ENCODE data around the gene ARHGAP40. TPM values are rescaled to one million over a fixed set of nuclear protein-coding genes. Genes with fewer than 3 reads are reported as not detected.

Gene ARHGAP40
- total RNA-seq, 2 donors from 2014 or later = not detected

DNA sequence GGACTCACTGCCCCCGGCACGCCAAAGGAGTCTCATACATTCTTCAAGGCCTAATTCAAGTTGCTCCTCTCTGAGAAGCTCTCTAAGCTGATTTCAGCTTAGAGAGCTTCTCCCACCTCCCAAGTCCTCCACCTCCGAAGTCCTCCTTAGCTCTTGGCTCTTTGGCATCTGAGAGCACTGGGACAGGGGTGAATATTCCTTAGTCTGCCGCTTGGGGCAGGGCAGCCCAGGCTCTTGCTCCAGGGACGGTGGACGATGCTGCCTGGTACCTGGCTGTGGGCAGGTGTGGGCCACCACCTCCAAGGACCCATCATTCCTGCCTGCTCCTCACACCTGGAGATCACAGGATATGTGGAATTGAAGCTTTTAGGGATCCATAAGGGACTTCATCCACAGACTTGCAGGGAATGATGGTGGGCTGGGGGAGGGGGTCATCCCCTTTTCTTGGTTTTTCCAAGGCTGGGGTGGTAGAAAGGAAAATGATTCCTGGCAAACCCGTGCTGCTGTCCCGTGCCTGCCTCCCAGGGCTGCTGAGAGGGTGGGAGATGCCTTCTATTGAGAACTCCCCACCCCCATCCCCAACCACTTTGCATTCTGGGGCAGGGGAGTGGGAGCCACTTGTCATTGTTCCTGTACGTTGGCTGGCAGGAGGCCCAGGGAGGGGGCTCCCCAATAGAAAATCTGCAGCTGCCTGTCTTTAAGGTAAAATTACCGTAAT is 57.4 kb downstream of the ARHGAP40 start:
- DNase-seq (peak; percentile 24 to 46 (median 36)), ATAC-seq (no peak)
- intact Hi-C loops (cut with DNase I) = no loop called here
- Histone ChIP-seq H3K27me3 (peaks cover 0 to 7% of the 10 kb centered on the region in 2 donors), H3K36me3 (replicated peaks in 1 of 2; ENCODE audit: insufficient read depth in 1 of 2, low read depth in 2 of 2) (no peaks in the 10 kb centered on the region), H3K4me3 (no peak overlapping the region), H3K27ac (no peak overlapping the region), H3K4me1 (no peaks in the 10 kb centered on the region), H3K9me3 (no peaks in the 10 kb centered on the region)
- WGBS, 2 donors = 8 to 11% methylated on average over 7 to 10 of the region's 10 CpGs
- TF ChIP-seq POLR2A (IDR thresholded peaks at IDR 0.05) = no peak
- TF ChIP-seq, protein P1, sequence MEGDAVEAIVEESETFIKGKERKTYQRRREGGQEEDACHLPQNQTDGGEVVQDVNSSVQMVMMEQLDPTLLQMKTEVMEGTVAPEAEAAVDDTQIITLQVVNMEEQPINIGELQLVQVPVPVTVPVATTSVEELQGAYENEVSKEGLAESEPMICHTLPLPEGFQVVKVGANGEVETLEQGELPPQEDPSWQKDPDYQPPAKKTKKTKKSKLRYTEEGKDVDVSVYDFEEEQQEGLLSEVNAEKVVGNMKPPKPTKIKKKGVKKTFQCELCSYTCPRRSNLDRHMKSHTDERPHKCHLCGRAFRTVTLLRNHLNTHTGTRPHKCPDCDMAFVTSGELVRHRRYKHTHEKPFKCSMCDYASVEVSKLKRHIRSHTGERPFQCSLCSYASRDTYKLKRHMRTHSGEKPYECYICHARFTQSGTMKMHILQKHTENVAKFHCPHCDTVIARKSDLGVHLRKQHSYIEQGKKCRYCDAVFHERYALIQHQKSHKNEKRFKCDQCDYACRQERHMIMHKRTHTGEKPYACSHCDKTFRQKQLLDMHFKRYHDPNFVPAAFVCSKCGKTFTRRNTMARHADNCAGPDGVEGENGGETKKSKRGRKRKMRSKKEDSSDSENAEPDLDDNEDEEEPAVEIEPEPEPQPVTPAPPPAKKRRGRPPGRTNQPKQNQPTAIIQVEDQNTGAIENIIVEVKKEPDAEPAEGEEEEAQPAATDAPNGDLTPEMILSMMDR (IDR thresholded peaks at IDR 0.05) = peak; percentile 26 to 62 (median 52)

DNA sequence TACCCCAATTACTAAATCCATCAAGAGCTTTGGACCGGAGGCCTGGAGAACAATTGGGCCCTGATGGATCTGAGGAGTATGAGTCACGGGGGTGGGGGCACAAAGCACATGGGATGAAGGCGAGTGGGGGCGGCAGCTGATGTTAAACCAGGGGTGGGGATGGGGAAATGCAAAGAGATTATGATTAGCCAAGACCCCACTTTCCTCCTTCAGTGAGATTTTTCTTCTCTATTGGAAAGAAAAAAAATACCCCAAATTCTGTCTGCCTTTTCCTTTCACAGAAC is 57.9 kb downstream of the ARHGAP40 start:
- Histone ChIP-seq H3K27me3 (peaks cover 0 to 7% of the 10 kb centered on the region in 2 donors), H3K4me1 (no peaks in the 10 kb centered on the region), H3K9me3 (no peaks in the 10 kb centered on the region), H3K27ac (no peak overlapping the region), H3K4me3 (no peak overlapping the region), H3K36me3 (replicated peaks in 1 of 2; ENCODE audit: insufficient read depth in 1 of 2, low read depth in 2 of 2) (no peaks in the 10 kb centered on the region)
- ATAC-seq = no peak
- 57 to 68% methylated on average over 4 of the region's 4 CpGs for WGBS, 2 donors
- DNase-seq = no peak
- intact Hi-C loops (cut with DNase I) = no loop called here
- TF ChIP-seq, protein P1 (IDR thresholded peaks at IDR 0.05) = no peak
- TF ChIP-seq POLR2A (IDR thresholded peaks at IDR 0.05) = no peak

DNA sequence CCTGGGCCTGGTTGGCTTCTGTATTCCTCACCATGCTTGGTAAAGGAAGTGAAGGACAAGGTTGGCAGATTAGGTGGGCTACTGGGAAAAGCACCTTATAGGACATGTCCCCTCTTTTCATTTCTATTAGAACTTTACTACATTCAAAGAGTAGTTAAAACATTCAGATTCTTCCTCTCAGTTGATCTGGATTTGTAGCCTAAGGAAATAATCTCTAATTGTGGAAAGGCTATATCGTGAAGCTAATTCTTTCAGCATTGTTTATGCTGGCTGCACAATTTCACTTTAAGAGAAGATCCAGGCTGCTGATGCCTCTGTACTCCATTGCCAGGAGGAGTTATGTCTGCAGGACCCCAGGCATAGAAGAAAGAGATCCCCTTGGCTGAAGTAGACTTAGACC is 58.8 kb downstream of the ARHGAP40 start:
- TF ChIP-seq POLR2A (IDR thresholded peaks at IDR 0.05) = no peak
- TF ChIP-seq, protein P1 (IDR thresholded peaks at IDR 0.05) = no peak
- H3K27me3 ChIP-seq = peaks cover 0 to 7% of the 10 kb centered on the region in 2 donors
- DNase-seq (no peak), ATAC-seq (no peak)
- no peaks in the 10 kb centered on the region for H3K4me1 ChIP-seq
- no peaks in the 10 kb centered on the region for H3K9me3 ChIP-seq
- H3K36me3 ChIP-seq (replicated peaks in 1 of 2; ENCODE audit: insufficient read depth in 1 of 2, low read depth in 2 of 2) = no peaks in the 10 kb centered on the region
- 72 to 82% methylated on average over 1 of the region's 1 CpG for WGBS, 2 donors
- H3K27ac ChIP-seq = no peak overlapping the region
- no peak overlapping the region for H3K4me3 ChIP-seq
- intact Hi-C loops (cut with DNase I) = no loop called here

DNA sequence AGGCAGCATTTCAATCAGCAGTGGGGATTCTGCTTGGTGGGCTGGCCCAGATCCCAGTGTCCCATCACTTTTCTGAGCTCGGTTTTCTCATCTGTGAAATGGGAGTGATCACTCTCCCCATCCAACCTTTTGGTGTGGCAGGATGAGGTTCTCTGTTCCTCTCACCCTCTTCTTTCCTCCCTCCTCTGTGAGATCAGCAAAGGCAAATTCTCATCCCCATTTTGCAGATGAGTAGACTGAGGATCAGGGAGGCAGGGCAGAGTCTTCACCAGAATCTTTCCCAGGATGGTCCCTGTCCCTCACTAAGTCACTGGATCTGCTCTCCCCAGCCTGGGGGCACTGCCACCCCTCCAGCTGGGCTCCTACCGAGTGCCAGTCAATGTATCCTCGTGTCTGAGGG is 62.1 kb downstream of the ARHGAP40 start:
- WGBS, 2 donors = 62 to 68% methylated on average over 2 to 3 of the region's 3 CpGs
- peaks cover 0 to 7% of the 10 kb centered on the region in 2 donors for H3K27me3 ChIP-seq
- TF ChIP-seq, protein P1 (IDR thresholded peaks at IDR 0.05) = no peak

DNA sequence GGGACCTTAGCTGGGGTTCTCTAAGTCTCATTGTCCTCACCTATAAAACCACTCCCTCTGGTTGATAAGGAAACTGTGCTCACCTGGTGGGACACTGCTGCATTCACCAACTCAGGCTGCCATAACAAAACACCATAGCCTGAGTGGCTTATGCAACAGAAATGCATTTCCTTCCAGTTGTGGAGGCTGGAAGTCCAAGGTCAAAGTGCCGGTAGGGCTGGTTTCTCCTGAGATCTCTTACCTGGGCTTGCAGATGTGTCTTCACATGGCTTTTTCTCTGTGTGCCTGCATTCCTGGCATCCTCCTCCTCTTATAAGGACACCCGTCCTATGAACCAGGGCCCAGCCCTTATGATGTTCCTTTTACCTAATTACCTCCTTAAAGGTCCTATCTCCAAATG is 62.7 kb downstream of the ARHGAP40 start:
- Histone ChIP-seq H3K9me3 (no peaks in the 10 kb centered on the region), H3K27ac (no peak overlapping the region), H3K4me3 (no peak overlapping the region), H3K27me3 (peaks cover 0 to 7% of the 10 kb centered on the region in 2 donors), H3K4me1 (no peaks in the 10 kb centered on the region), H3K36me3 (replicated peaks in 1 of 2; ENCODE audit: insufficient read depth in 1 of 2, low read depth in 2 of 2) (no peaks in the 10 kb centered on the region)
- intact Hi-C loops (cut with DNase I) = no loop called here
- TF ChIP-seq POLR2A (IDR thresholded peaks at IDR 0.05) = no peak
- ATAC-seq (no peak), DNase-seq (no peak)
- 38 to 49% methylated on average over 2 of the region's 2 CpGs for WGBS, 2 donors

More for the DNA sequence above, 62.1 kb downstream of the ARHGAP40 start:
- ATAC-seq (no peak), DNase-seq (no peak)
- no peaks in the 10 kb centered on the region for H3K36me3 ChIP-seq (replicated peaks in 1 of 2; ENCODE audit: insufficient read depth in 1 of 2, low read depth in 2 of 2)
- intact Hi-C loops (cut with DNase I) = no loop called here
- no peak overlapping the region for H3K27ac ChIP-seq
- no peaks in the 10 kb centered on the region for H3K4me1 ChIP-seq
- no peak overlapping the region for H3K4me3 ChIP-seq
- no peaks in the 10 kb centered on the region for H3K9me3 ChIP-seq
